ENCODE results near the gene DEFB110. TPM values are rescaled to one million over a fixed set of nuclear protein-coding genes. Genes with fewer than 3 reads are reported as not detected.

Gene DEFB110
- polyA plus RNA-seq, 1 of the 3 experiments (the other 2 are of a cell fraction): not detected

DNA sequence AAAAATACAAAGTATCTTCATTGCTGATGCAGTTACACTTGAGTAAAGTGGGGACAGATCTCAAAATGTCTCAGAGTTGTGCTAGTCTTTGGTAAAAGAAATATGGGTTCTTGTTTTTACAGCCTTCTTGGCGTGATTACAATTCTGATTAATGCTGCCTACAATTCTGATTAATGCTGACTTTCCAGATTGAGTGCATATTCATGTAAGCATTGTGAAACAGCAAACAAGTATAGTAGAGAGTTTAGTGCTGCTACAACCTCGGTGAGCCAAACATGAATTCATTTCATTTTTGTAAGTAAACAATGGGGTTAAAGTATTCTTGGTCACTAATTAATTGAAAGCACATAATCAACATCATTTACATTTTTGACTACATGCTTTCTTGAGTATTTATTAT is 52.2 kb downstream of the DEFB110 start, which contains the start of gene DEFB113:
Gene DEFB113 (minus strand): TSS at position 21 of the 400 bp plus-strand sequence. CDS start 0 bp downstream, at position 21.
- Histone ChIP-seq H3K79me2 (ENCODE audit: insufficient read depth) (no peaks in the 10 kb centered on the region), H3K9me2 (no peaks in the 10 kb centered on the region), H4K20me1 (ENCODE audit: insufficient read depth) (no peaks in the 10 kb centered on the region), H3K4me3 (ENCODE audit: low read depth in 2 of 2, low read length in 1 of 2) (no peak within 1 kb of the TSS), H3K4me1 (ENCODE audit: control insufficient read depth in 1 of 2, insufficient read depth in 2 of 2, low read depth in 1 of 2, low read length in 1 of 2) (no peaks in the 10 kb centered on the region), H3F3A (replicated peaks; ENCODE audit: insufficient read depth) (no peaks in the 10 kb centered on the region), H3K4me2 (no peak within 1 kb of the TSS), H3K9me3 (no peaks in the 10 kb centered on the region), H3K36me3 (replicated peaks in 1 of 2; ENCODE audit: control insufficient read depth in 1 of 2, insufficient read depth in 2 of 2, low read length in 1 of 2) (no peaks in the 10 kb centered on the region), H3K9ac (no peak within 1 kb of the TSS), H3K27ac (ENCODE audit: low read depth in 2 of 2, low read length in 1 of 2) (no peak within 1 kb of the TSS), H2AFZ (ENCODE audit: low read depth) (no peak within 1 kb of the TSS), H3K27me3 (ENCODE audit: insufficient read depth) (no peaks in the 10 kb centered on the region)
- WGBS (ENCODE audit: low lambda C conversion rate): 0% methylated on average over 2 of the region's 2 CpGs
- DNase-seq: no peak
- TF ChIP-seq TCF12 (IDR thresholded peaks at IDR 0.05) (no peak), IRF3 (IDR thresholded peaks at IDR 0.05; ENCODE audit: low read depth, low read length) (no peak), JUND (IDR thresholded peaks at IDR 0.05) (no peak), ZBTB33 (IDR thresholded peaks at IDR 0.05; ENCODE audit: borderline replicate concordance, low read depth) (no peak), GABPA (IDR thresholded peaks at IDR 0.05; ENCODE audit: low read depth) (no peak), TAF1 (IDR thresholded peaks at IDR 0.05; ENCODE audit: borderline replicate concordance, low read depth, low read length) (no peak), SIN3A (IDR thresholded peaks at IDR 0.05; ENCODE audit: borderline replicate concordance, low read depth, low read length) (no peak)
- TF ChIP-seq, protein P1, sequence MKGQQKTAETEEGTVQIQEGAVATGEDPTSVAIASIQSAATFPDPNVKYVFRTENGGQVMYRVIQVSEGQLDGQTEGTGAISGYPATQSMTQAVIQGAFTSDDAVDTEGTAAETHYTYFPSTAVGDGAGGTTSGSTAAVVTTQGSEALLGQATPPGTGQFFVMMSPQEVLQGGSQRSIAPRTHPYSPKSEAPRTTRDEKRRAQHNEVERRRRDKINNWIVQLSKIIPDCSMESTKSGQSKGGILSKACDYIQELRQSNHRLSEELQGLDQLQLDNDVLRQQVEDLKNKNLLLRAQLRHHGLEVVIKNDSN (IDR thresholded peaks at IDR 0.05; ENCODE audit: borderline replicate concordance, low read depth): no peak
- POLR2A ChIA-PET: no interaction called here
- CTCF ChIA-PET: no interaction called here

Other genes with a start within 250 kb of the DEFB110 start
- not detected in 2 replicates for gene PGK2, start 234.7 kb downstream of the DEFB110 start, polyA plus RNA-seq (2012; rRNA removed)
- not detected in 2 replicates for gene CRISP1, start 155.5 kb downstream of the DEFB110 start, polyA plus RNA-seq (2012; rRNA removed)
- not detected in 2 replicates for gene DEFB114, start 57.8 kb downstream of the DEFB110 start, polyA plus RNA-seq (2012; rRNA removed)
- gene DEFB113, start 52.4 kb downstream of the DEFB110 start, polyA plus RNA-seq (2012; rRNA removed): not detected in 2 replicates
- not detected in 2 replicates for gene DEFB112, start 27.9 kb upstream of the DEFB110 start, polyA plus RNA-seq (2012; rRNA removed)